Measurements from ENCODE around the gene C2CD4D.

GRCh38 chr1:151825204-151825603 is 14.4 kb downstream of the C2CD4D start:
- TF ChIP-seq CTCF (conservative IDR thresholded peaks at IDR 0.05; ENCODE audit: low read depth, low read length) = no peak
- no peak for TF ChIP-seq EZH2 (IDR thresholded peaks at IDR 0.05; ENCODE audit: low read length, unreplicated experiment)
